Endothelial cell of umbilical vein (primary cell): ENCODE results near the gene AIG1. TPM values are rescaled to one million over a fixed set of nuclear protein-coding genes. Genes with fewer than 3 reads are reported as not detected.

Experiments used
- BruUV-seq: library from RNA; stranded (reverse); fragments of 400-500 nt; replicated peaks from 2 replicates; lab custom pipeline; 2021; lab: Mats Ljungman, UMichigan
- CTCF ChIA-PET: fragments of 300-600, 350-600 bp; sonication (Branson Sonifier 250); formaldehyde crosslinking; loops from one replicate; lab custom pipeline; 2021; ENCODE audit warnings: antibody characterized with exemption, inconsistent platforms; lab: Charles Lee
- POLR2A ChIA-PET: fragments of 300-600, 350-600 bp; sonication (Branson Sonifier 250); formaldehyde crosslinking; loops from one replicate; lab custom pipeline; 2021; ENCODE audit warnings: antibody characterized with exemption, inconsistent platforms; lab: Charles Lee
- DNase-seq: peaks from one replicate; pipeline ENCODE4 v3.0.0-alpha.2; 2011; ENCODE audit warnings: low read depth, low spot score
- FAIRE-seq: peaks from 2 replicates; lab custom pipeline; 2011; peaks lifted over from hg19 to GRCh38; lab: Jason Lieb, UNC
- H2AFZ ChIP-seq: 2 replicates; pipeline ENCODE4 v1.6.0; 2012; ENCODE audit warnings: low read depth, low read length, control low read depth, inconsistent platforms
- H3K27ac ChIP-seq: 2 replicates; pipeline ENCODE4 v1.5.1; 2011; ENCODE audit warnings: low read depth, mild to moderate bottlenecking, control low read depth, low read length, moderate library complexity; ENCODE audit not compliant: insufficient read depth
- H3K27me3 ChIP-seq, 2 experiments: 2 replicates each; pipeline versions ENCODE4 v1.6.0 to v1.6.1; 2011; ENCODE audit warnings: low read length in 2 of 2, mixed read lengths in 1 of 2; ENCODE audit not compliant: control insufficient read depth in 2 of 2, insufficient read depth in 2 of 2
- H3K36me3 ChIP-seq, 2 experiments: 2 replicates in 1 of 2; 3 replicates in 1 of 2; pipeline ENCODE4 v1.5.1; 2011; ENCODE audit warnings: low read length in 2 of 2, mild to moderate bottlenecking in 1 of 2, moderate library complexity in 1 of 2; ENCODE audit not compliant: control insufficient read depth in 2 of 2, insufficient read depth in 2 of 2; ENCODE audit errors: extremely low read depth in 1 of 2
- H3K4me1 ChIP-seq: 3 replicates; pipeline ENCODE4 v1.5.1; 2011; ENCODE audit warnings: mild to moderate bottlenecking, low read length; ENCODE audit not compliant: control insufficient read depth, insufficient read depth; ENCODE audit errors: extremely low read depth
- H3K4me2 ChIP-seq: 2 replicates; pipeline ENCODE4 v1.6.1; 2011; ENCODE audit warnings: low read length, control low read depth, mixed read lengths; ENCODE audit not compliant: insufficient read depth
- H3K4me3 ChIP-seq, 3 experiments: fragments of 200-600 bp in 1 of 3; sonication (generic), shearing (Covaris generic) in 1 of 3; replicated peaks in 1 of 3; 2 replicates each; pipeline ENCODE4 v1.5.1; 2011 to 2016; ENCODE audit warnings: control low read depth in 3 of 3, low read length in 3 of 3, mild to moderate bottlenecking in 2 of 3, inconsistent platforms in 1 of 3, low read depth in 1 of 3, moderate library complexity in 1 of 3; ENCODE audit not compliant: insufficient read depth in 1 of 3
- H3K79me2 ChIP-seq: 2 replicates; pipeline ENCODE4 v1.6.0; 2012; ENCODE audit warnings: low read length, inconsistent platforms; ENCODE audit not compliant: control insufficient read depth, insufficient read depth
- H3K9ac ChIP-seq: replicated peaks from 2 replicates; pipeline ENCODE3; 2011; ENCODE audit warnings: low read length, control low read depth; ENCODE audit not compliant: insufficient read depth; ENCODE audit errors: extremely low read depth
- H3K9me1 ChIP-seq: replicated peaks from 3 replicates; pipeline ENCODE4 v1.6.0; 2011; ENCODE audit warnings: mild to moderate bottlenecking, low read length; ENCODE audit not compliant: control insufficient read depth, insufficient read depth; ENCODE audit errors: extremely low read depth
- H3K9me3 ChIP-seq: replicated peaks from 2 replicates; pipeline ENCODE4 v1.5.1; 2012; ENCODE audit warnings: low read length, inconsistent platforms; ENCODE audit not compliant: control insufficient read depth, insufficient read depth
- H4K20me1 ChIP-seq: replicated peaks from 2 replicates; pipeline ENCODE3; 2011; ENCODE audit warnings: mild to moderate bottlenecking, low read length; ENCODE audit not compliant: control insufficient read depth, insufficient read depth; ENCODE audit errors: extremely low read depth
- CTCF ChIP-seq, 2 donors: IDR thresholded peaks; 1 replicate in 1 of 2; 2 replicates in 1 of 2; pipeline ENCODE4 v1.5.1; 2011; ENCODE audit warnings: low read length in 2 of 2, mild to moderate bottlenecking in 2 of 2, moderate library complexity in 2 of 2, control low read depth in 1 of 2, inconsistent platforms in 1 of 2, low read depth in 1 of 2; ENCODE audit not compliant: insufficient read depth in 1 of 2; ENCODE audit errors: extremely low read depth in 1 of 2
- EZH2 ChIP-seq: IDR thresholded peaks from 2 replicates; pipeline ENCODE4 v1.6.1; 2012; ENCODE audit warnings: borderline replicate concordance, low read depth, mild to moderate bottlenecking, moderate library complexity, low read length, inconsistent platforms; ENCODE audit not compliant: severe bottlenecking
- FOS ChIP-seq: IDR thresholded peaks from 2 replicates; pipeline ENCODE4 v1.6.1; 2011; ENCODE audit warnings: mild to moderate bottlenecking, low read length, moderate library complexity, borderline replicate concordance; ENCODE audit not compliant: insufficient read depth
- JUN ChIP-seq: IDR thresholded peaks from 2 replicates; pipeline ENCODE4 v1.6.1; 2011; ENCODE audit warnings: borderline replicate concordance, low read depth; ENCODE audit not compliant: insufficient read length, insufficient read depth
- MAX ChIP-seq: IDR thresholded peaks from 2 replicates; pipeline ENCODE4 v1.6.1; 2011; ENCODE audit not compliant: insufficient read depth, insufficient read length
- MYC ChIP-seq: IDR thresholded peaks from one replicate; pipeline ENCODE4 v1.6.1; 2011; ENCODE audit warnings: mild to moderate bottlenecking, low read depth, low read length
- POLR2A ChIP-seq: IDR thresholded peaks from 2 replicates; pipeline ENCODE4 v1.6.1; 2012; ENCODE audit warnings: low read depth, mild to moderate bottlenecking, control low read depth, low read length
- POLR2AphosphoS5 ChIP-seq: IDR thresholded peaks from 2 replicates; pipeline ENCODE4 v1.6.1; 2012; ENCODE audit warnings: low read depth, mild to moderate bottlenecking, control low read depth, low read length, moderate library complexity; ENCODE audit not compliant: insufficient read depth
- dilution Hi-C: fragments of 300-500 bp; cut with MboI; formaldehyde crosslinking; loops from one replicate; pipeline ENCODE4 v1.15.0; 2019; ENCODE audit warnings: low sequenced_read_pairs; ENCODE audit not compliant: extremely low pct_ligation_motif_present
- intact Hi-C: fragments of 100-400 bp; cut with micrococcal nuclease; formaldehyde crosslinking; loops from one replicate; pipeline ENCODE4 v1.10.0; 2022
- polyA plus RNA-seq, 4 experiments: library from polyadenylated mRNA; depleted of rRNA in 3 of 4; stranded (reverse) in 3 of 4; unstranded in 1 of 4; fragments of >200 nt; gene quantifications; 2 replicates each; pipeline versions ENCODE4 v1.2.1 to v1.2.3, GENCODE V29; 2011 to 2012; ENCODE audit warnings: missing spikeins in 1 of 4
- total RNA-seq: library from RNA; stranded (reverse); gene quantifications from 2 replicates; pipeline ENCODE4 v1.2.3, GENCODE V29; 2021

AIG1 gene
- total and polyA plus RNA-seq, 2 donors (not counting 3 experiments of a cell fraction or from before 2014, with no cell fraction given) = 17.7 to 22.7 TPM

- no peaks in the 10 kb centered on the region for H3K9me1 ChIP-seq
- H3K27ac ChIP-seq = no peak overlapping the region
- no peak for TF ChIP-seq FOS
- no peak for TF ChIP-seq POLR2AphosphoS5
- no peak for TF ChIP-seq EZH2
- no TSS peak for BruUV-seq
- no peaks in the 10 kb centered on the region for H4K20me1 ChIP-seq
- H3K4me2 ChIP-seq = no peak overlapping the region
- POLR2A ChIA-PET = no interaction called here
- H2AFZ ChIP-seq = no peak overlapping the region
- FAIRE-seq (no peak), DNase-seq (no peak)
- peaks cover 6 to 7% of the 10 kb centered on the region in 2 experiments for H3K27me3 ChIP-seq
- no peak overlapping the region for H3K9ac ChIP-seq
- no peaks in the 10 kb centered on the region for H3K4me1 ChIP-seq
- H3K36me3 ChIP-seq = no peaks in the 10 kb centered on the region
- dilution Hi-C loops = no loop called here
- CTCF ChIA-PET = no interaction called here
- no peaks in the 10 kb centered on the region for H3K79me2 ChIP-seq
- H3K4me3 ChIP-seq = no peak overlapping the region
- no peaks in the 10 kb centered on the region for H3K9me3 ChIP-seq
- intact Hi-C loops = no loop called here
Observed at GRCh38 chr6:143376375-143376774, 315.7 kb downstream of the AIG1 start.

- DNase-seq (no peak), FAIRE-seq (no peak)
- H4K20me1 ChIP-seq = no peaks in the 10 kb centered on the region
- H3K4me1 ChIP-seq = no peaks in the 10 kb centered on the region
- no peak overlapping the region for H3K4me3 ChIP-seq
- ChIA-PET CTCF (no interaction called here), POLR2A (no interaction called here)
- peaks cover 6 to 8% of the 10 kb centered on the region in 2 experiments for H3K27me3 ChIP-seq
- H3K4me2 ChIP-seq = no peak overlapping the region
- dilution Hi-C loops (no loop called here), intact Hi-C loops (no loop called here)
- no TSS peak for BruUV-seq
- H3K79me2 ChIP-seq = no peaks in the 10 kb centered on the region
- TF ChIP-seq JUN (no peak), POLR2AphosphoS5 (no peak), MYC (no peak), POLR2A (no peak), CTCF (IDR thresholded peaks at IDR 0.05; ENCODE audit: extremely low read depth in 1 of 2, insufficient read depth in 1 of 2, low read depth in 1 of 2, low read length in 2 of 2) (no peak), FOS (no peak), MAX (no peak), EZH2 (no peak)
- no peaks in the 10 kb centered on the region for H3K36me3 ChIP-seq
- no peak overlapping the region for H3K9ac ChIP-seq
- H2AFZ ChIP-seq = no peak overlapping the region
- no peak overlapping the region for H3K27ac ChIP-seq
- no peaks in the 10 kb centered on the region for H3K9me1 ChIP-seq
- no peaks in the 10 kb centered on the region for H3K9me3 ChIP-seq
Observed at GRCh38 chr6:143376861-143377260, 316.2 kb downstream of the AIG1 start.
